ENCODE data around the gene CTNNA2. TPM values are rescaled to one million over a fixed set of nuclear protein-coding genes. Genes with fewer than 3 reads are reported as not detected.

Gene CTNNA2
- polyA plus RNA-seq, 1 of the 3 experiments (the other 2 are of a cell fraction), result 0.30 TPM

GRCh38 chr2:79872656-79873055 lies 359.8 kb downstream of the CTNNA2 start:
- no peak for DNase-seq
- Histone ChIP-seq H3K27ac (ENCODE audit: low read depth in 2 of 2, low read length in 1 of 2) (no peak overlapping the region), H3K9me3 (no peaks in the 10 kb centered on the region), H3K9ac (no peak overlapping the region), H3K36me3 (replicated peaks in 1 of 2; ENCODE audit: control insufficient read depth in 1 of 2, insufficient read depth in 2 of 2, low read length in 1 of 2) (no peaks in the 10 kb centered on the region), H4K20me1 (ENCODE audit: insufficient read depth) (no peaks in the 10 kb centered on the region), H3K9me2 (no peaks in the 10 kb centered on the region), H3K4me3 (ENCODE audit: low read depth in 2 of 2, low read length in 1 of 2) (no peak overlapping the region), H3K79me2 (ENCODE audit: insufficient read depth) (no peaks in the 10 kb centered on the region), H3K27me3 (ENCODE audit: insufficient read depth) (no peaks in the 10 kb centered on the region), H2AFZ (ENCODE audit: low read depth) (no peak overlapping the region), H3F3A (replicated peaks; ENCODE audit: insufficient read depth) (no peaks in the 10 kb centered on the region), H3K4me2 (no peak overlapping the region), H3K4me1 (ENCODE audit: control insufficient read depth in 1 of 2, insufficient read depth in 2 of 2, low read depth in 1 of 2, low read length in 1 of 2) (no peaks in the 10 kb centered on the region)
- WGBS (ENCODE audit: low lambda C conversion rate), result 24% methylated on average over 2 of the region's 2 CpGs
- POLR2A ChIA-PET, result no interaction called here
- CTCF ChIA-PET, result interaction anchor here (1.2 to 1.7 kb wide), 2 partner anchors 12 to 16 kb away, joined by 3 to 7 read pairs; no protein-coding TSS in a partner anchor
- TF ChIP-seq, protein P1, sequence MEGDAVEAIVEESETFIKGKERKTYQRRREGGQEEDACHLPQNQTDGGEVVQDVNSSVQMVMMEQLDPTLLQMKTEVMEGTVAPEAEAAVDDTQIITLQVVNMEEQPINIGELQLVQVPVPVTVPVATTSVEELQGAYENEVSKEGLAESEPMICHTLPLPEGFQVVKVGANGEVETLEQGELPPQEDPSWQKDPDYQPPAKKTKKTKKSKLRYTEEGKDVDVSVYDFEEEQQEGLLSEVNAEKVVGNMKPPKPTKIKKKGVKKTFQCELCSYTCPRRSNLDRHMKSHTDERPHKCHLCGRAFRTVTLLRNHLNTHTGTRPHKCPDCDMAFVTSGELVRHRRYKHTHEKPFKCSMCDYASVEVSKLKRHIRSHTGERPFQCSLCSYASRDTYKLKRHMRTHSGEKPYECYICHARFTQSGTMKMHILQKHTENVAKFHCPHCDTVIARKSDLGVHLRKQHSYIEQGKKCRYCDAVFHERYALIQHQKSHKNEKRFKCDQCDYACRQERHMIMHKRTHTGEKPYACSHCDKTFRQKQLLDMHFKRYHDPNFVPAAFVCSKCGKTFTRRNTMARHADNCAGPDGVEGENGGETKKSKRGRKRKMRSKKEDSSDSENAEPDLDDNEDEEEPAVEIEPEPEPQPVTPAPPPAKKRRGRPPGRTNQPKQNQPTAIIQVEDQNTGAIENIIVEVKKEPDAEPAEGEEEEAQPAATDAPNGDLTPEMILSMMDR (IDR thresholded peaks at IDR 0.05), result no peak
- TF ChIP-seq TCF12 (IDR thresholded peaks at IDR 0.05) (no peak), TAF1 (IDR thresholded peaks at IDR 0.05; ENCODE audit: borderline replicate concordance, low read depth, low read length) (no peak), JUND (IDR thresholded peaks at IDR 0.05) (no peak), SMC3 (IDR thresholded peaks at IDR 0.05; ENCODE audit: low read depth, low read length) (no peak), NRF1 (IDR thresholded peaks at IDR 0.05; ENCODE audit: low read depth, low read length) (no peak), FOXJ3 (CRISPR knock-in tag; IDR thresholded peaks at IDR 0.05) (no peak), POLR2AphosphoS5 (IDR thresholded peaks at IDR 0.05; ENCODE audit: low read depth, low read length) (no peak), GABPA (IDR thresholded peaks at IDR 0.05; ENCODE audit: low read depth) (no peak), CHD2 (IDR thresholded peaks at IDR 0.05; ENCODE audit: low read length, partially characterized antibody) (no peak), RCOR1 (IDR thresholded peaks at IDR 0.05; ENCODE audit: low read length) (no peak), EZH2phosphoT487 (IDR thresholded peaks at IDR 0.05; ENCODE audit: borderline replicate concordance, low read depth) (no peak)

DNA sequence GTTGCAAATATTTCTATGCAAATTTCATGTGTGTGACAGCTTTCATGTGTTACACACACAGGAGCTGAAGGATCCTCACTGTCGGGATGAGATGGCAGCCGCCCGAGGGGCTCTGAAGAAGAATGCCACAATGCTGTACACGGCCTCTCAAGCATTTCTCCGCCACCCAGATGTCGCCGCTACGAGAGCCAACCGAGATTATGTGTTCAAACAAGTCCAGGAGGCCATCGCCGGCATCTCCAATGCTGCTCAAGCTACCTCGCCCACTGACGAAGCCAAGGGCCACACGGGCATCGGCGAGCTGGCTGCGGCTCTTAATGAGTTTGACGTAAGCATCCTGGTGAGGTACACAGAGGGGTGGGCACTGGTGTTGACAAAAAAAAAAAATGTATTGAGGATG lies 361.2 kb downstream of the CTNNA2 start:
- H3K79me2 ChIP-seq (ENCODE audit: insufficient read depth), result no peaks in the 10 kb centered on the region
- no peaks in the 10 kb centered on the region for H3K36me3 ChIP-seq (replicated peaks in 1 of 2; ENCODE audit: control insufficient read depth in 1 of 2, insufficient read depth in 2 of 2, low read length in 1 of 2)
- ChIA-PET CTCF (interaction anchor here (1.2 to 2.0 kb wide), 4 partner anchors 12 to 212 kb away, joined by 3 to 7 read pairs (median 4); no protein-coding TSS in a partner anchor), POLR2A (interaction anchor here (0.7 kb wide), 1 partner anchor 14 kb away, joined by 3 read pairs; no protein-coding TSS in a partner anchor)
- no peaks in the 10 kb centered on the region for H3K4me1 ChIP-seq (ENCODE audit: control insufficient read depth in 1 of 2, insufficient read depth in 2 of 2, low read depth in 1 of 2, low read length in 1 of 2)
- H3K9me3 ChIP-seq, result no peaks in the 10 kb centered on the region
- no peak overlapping the region for H3K9ac ChIP-seq
- no peak for TF ChIP-seq FOXM1 (IDR thresholded peaks at IDR 0.05; ENCODE audit: low read depth)
- TF ChIP-seq, protein P2, sequence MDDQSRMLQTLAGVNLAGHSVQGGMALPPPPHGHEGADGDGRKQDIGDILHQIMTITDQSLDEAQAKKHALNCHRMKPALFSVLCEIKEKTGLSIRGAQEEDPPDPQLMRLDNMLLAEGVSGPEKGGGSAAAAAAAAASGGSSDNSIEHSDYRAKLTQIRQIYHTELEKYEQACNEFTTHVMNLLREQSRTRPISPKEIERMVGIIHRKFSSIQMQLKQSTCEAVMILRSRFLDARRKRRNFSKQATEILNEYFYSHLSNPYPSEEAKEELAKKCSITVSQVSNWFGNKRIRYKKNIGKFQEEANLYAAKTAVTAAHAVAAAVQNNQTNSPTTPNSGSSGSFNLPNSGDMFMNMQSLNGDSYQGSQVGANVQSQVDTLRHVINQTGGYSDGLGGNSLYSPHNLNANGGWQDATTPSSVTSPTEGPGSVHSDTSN (IDR thresholded peaks at IDR 0.05), result no peak
- no peak for TF ChIP-seq RAD21 (IDR thresholded peaks at IDR 0.05; ENCODE audit: low read length)
- no peak for TF ChIP-seq RXRA (IDR thresholded peaks at IDR 0.05; ENCODE audit: borderline replicate concordance, low read depth)
- no peak for TF ChIP-seq EZH2phosphoT487 (IDR thresholded peaks at IDR 0.05; ENCODE audit: borderline replicate concordance, low read depth)
- TF ChIP-seq FOSL2 (IDR thresholded peaks at IDR 0.05; ENCODE audit: borderline replicate concordance, low read depth), result no peak
- TF ChIP-seq EP300 (IDR thresholded peaks at IDR 0.05; ENCODE audit: borderline replicate concordance in 1 of 2, low read depth in 1 of 2, low read length in 1 of 2), result no peak
- no peak for TF ChIP-seq TCF12 (IDR thresholded peaks at IDR 0.05)
- TF ChIP-seq, protein P3, sequence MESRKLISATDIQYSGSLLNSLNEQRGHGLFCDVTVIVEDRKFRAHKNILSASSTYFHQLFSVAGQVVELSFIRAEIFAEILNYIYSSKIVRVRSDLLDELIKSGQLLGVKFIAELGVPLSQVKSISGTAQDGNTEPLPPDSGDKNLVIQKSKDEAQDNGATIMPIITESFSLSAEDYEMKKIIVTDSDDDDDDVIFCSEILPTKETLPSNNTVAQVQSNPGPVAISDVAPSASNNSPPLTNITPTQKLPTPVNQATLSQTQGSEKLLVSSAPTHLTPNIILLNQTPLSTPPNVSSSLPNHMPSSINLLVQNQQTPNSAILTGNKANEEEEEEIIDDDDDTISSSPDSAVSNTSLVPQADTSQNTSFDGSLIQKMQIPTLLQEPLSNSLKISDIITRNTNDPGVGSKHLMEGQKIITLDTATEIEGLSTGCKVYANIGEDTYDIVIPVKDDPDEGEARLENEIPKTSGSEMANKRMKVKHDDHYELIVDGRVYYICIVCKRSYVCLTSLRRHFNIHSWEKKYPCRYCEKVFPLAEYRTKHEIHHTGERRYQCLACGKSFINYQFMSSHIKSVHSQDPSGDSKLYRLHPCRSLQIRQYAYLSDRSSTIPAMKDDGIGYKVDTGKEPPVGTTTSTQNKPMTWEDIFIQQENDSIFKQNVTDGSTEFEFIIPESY (IDR thresholded peaks at IDR 0.05; ENCODE audit: borderline replicate concordance, low read depth), result no peak
- TF ChIP-seq, protein P4, sequence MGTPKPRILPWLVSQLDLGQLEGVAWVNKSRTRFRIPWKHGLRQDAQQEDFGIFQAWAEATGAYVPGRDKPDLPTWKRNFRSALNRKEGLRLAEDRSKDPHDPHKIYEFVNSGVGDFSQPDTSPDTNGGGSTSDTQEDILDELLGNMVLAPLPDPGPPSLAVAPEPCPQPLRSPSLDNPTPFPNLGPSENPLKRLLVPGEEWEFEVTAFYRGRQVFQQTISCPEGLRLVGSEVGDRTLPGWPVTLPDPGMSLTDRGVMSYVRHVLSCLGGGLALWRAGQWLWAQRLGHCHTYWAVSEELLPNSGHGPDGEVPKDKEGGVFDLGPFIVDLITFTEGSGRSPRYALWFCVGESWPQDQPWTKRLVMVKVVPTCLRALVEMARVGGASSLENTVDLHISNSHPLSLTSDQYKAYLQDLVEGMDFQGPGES (IDR thresholded peaks at IDR 0.05; ENCODE audit: low read depth, low read length), result no peak
- TF ChIP-seq RFX5 (IDR thresholded peaks at IDR 0.05; ENCODE audit: low read length), result no peak
- no peak for TF ChIP-seq POLR2AphosphoS5 (IDR thresholded peaks at IDR 0.05; ENCODE audit: low read depth, low read length)
- TF ChIP-seq FOXJ3 (CRISPR knock-in tag; IDR thresholded peaks at IDR 0.05), result no peak
- no peak overlapping the region for H3K4me2 ChIP-seq
- H3K27me3 ChIP-seq (ENCODE audit: insufficient read depth), result no peaks in the 10 kb centered on the region
- no peaks in the 10 kb centered on the region for H4K20me1 ChIP-seq (ENCODE audit: insufficient read depth)
- DNase-seq, result no peak
- H3K27ac ChIP-seq (ENCODE audit: low read depth in 2 of 2, low read length in 1 of 2), result no peak overlapping the region
- no peaks in the 10 kb centered on the region for H3F3A ChIP-seq (replicated peaks; ENCODE audit: insufficient read depth)
- 61% methylated on average over 18 of the region's 18 CpGs for WGBS (ENCODE audit: low lambda C conversion rate)
- H3K9me2 ChIP-seq, result no peaks in the 10 kb centered on the region
- H2AFZ ChIP-seq (ENCODE audit: low read depth), result no peak overlapping the region
- H3K4me3 ChIP-seq (ENCODE audit: low read depth in 2 of 2, low read length in 1 of 2), result no peak overlapping the region

Data from SK-N-SH (cell line).